HepG2 (cell line): Measurements from ENCODE around the gene TRMT1. TPM values are rescaled to one million over a fixed set of nuclear protein-coding genes. Genes with fewer than 3 reads are reported as not detected.

Source experiments
- ATAC-seq: fragments of 200-7000 bp; cut with Tn5 transposase; 3 replicates; pipeline ENCODE4 v1.9.1; 2020; ENCODE audit warnings: mild to moderate bottlenecking, moderate library complexity
- BruUV-seq: library from RNA; stranded (reverse); fragments of 400-500 nt; replicated peaks from 2 replicates; lab custom pipeline; 2021; lab: Mats Ljungman, UMichigan
- CTCF ChIA-PET: fragments of 300-600 bp; formaldehyde crosslinking; extraction: SDS; loops from one replicate; lab custom pipeline; 2021; ENCODE audit warnings: low total read pairs, inconsistent platforms, low intra/inter-chr PET ratio; lab: Yijun Ruan, JAX
- POLR2A ChIA-PET: fragments of 350-600 bp; sonication (Branson Sonifier 250); formaldehyde crosslinking; loops from one replicate; lab custom pipeline; 2020; ENCODE audit warnings: antibody characterized with exemption, inconsistent platforms; lab: Yijun Ruan, JAX
- DNase-seq: peaks from one replicate; pipeline ENCODE4 v3.0.0-alpha.2; 2015; ENCODE audit warnings: low spot score
- FAIRE-seq: peaks from 3 replicates; lab custom pipeline; 2011; peaks lifted over from hg19 to GRCh38; lab: Jason Lieb, UNC
- H2AFZ ChIP-seq: one replicate; pipeline ENCODE4 v1.6.1; 2011; ENCODE audit warnings: low read length, inconsistent platforms
- H3K27ac ChIP-seq: fragments of 300-600 bp; 3 replicates; pipeline ENCODE4 v1.8.0; 2011; ENCODE audit warnings: mixed run types, mild to moderate bottlenecking, mixed read lengths, low read length, inconsistent platforms; ENCODE audit not compliant: insufficient read depth; ENCODE audit errors: extremely low read length
- H3K27me3 ChIP-seq, 2 experiments: fragments of 200-600 bp in 1 of 2; 2 replicates in 1 of 2; 3 replicates in 1 of 2; pipeline versions ENCODE4 v1.6.0 to v1.8.0; 2011; ENCODE audit warnings: low read length in 2 of 2, mild to moderate bottlenecking in 2 of 2, moderate library complexity in 2 of 2, inconsistent platforms in 1 of 2; ENCODE audit not compliant: insufficient read depth in 2 of 2, control insufficient read depth in 1 of 2
- H3K36me3 ChIP-seq, 2 experiments: fragments of 200-600 bp in 1 of 2; replicated peaks in 1 of 2; 2 replicates in 1 of 2; 3 replicates in 1 of 2; pipeline versions ENCODE4 v1.5.1 to v1.8.0; 2011; ENCODE audit warnings: low read length in 2 of 2, inconsistent platforms in 1 of 2; ENCODE audit not compliant: insufficient read depth in 2 of 2, control insufficient read depth in 1 of 2
- H3K4me1 ChIP-seq: 2 replicates; pipeline ENCODE4 v1.5.1; 2012; ENCODE audit warnings: low read length, inconsistent platforms; ENCODE audit not compliant: insufficient read depth
- H3K4me2 ChIP-seq: 2 replicates; pipeline ENCODE4 v1.6.0; 2011; ENCODE audit warnings: low read depth, low read length, inconsistent platforms
- H3K4me3 ChIP-seq, 3 experiments: fragments of 200-600 bp in 1 of 3; sonication (generic), shearing (Covaris generic) in 1 of 3; replicated peaks in 1 of 3; 2 replicates each; pipeline ENCODE4 v1.5.1; 2011 to 2016; ENCODE audit warnings: low read length in 3 of 3, inconsistent platforms in 2 of 3, low read depth in 2 of 3, mild to moderate bottlenecking in 2 of 3, control low read depth in 1 of 3, mixed read lengths in 1 of 3; ENCODE audit not compliant: insufficient read depth in 1 of 3
- H3K79me2 ChIP-seq: one replicate; pipeline ENCODE4 v1.6.1; 2011; ENCODE audit warnings: low read length, inconsistent platforms; ENCODE audit not compliant: insufficient read depth
- H3K9ac ChIP-seq: 2 replicates; pipeline ENCODE4 v1.6.0; 2011; ENCODE audit warnings: mild to moderate bottlenecking, low read depth, low read length, inconsistent platforms; ENCODE audit not compliant: insufficient read depth
- H3K9me3 ChIP-seq: 2 replicates; pipeline ENCODE4 v1.5.1; 2012; ENCODE audit warnings: mild to moderate bottlenecking, low read length
- H4K20me1 ChIP-seq: 2 replicates; pipeline ENCODE4 v1.6.0; 2011; ENCODE audit warnings: inconsistent platforms, mild to moderate bottlenecking, low read length, moderate library complexity; ENCODE audit not compliant: insufficient read depth
- HOXD1 ChIP-seq: sonication (generic); formaldehyde crosslinking; IDR thresholded peaks from 2 replicates; pipeline ENCODE4 v1.5.0; 2020; ENCODE audit warnings: missing genetic modification reagents
- NR2C2 ChIP-seq: sonication (generic); formaldehyde crosslinking; IDR thresholded peaks from 2 replicates; pipeline ENCODE4 v1.4.0; 2020; ENCODE audit warnings: missing genetic modification reagents, mild to moderate bottlenecking, moderate library complexity, borderline replicate concordance
- WIZ ChIP-seq: sonication (generic); formaldehyde crosslinking; IDR thresholded peaks from 2 replicates; pipeline ENCODE4 v1.5.1; 2020; ENCODE audit warnings: mild to moderate bottlenecking, missing genetic modification reagents
- ZNF121 ChIP-seq: sonication (generic); formaldehyde crosslinking; IDR thresholded peaks from 2 replicates; pipeline ENCODE4 v1.5.0; 2020; ENCODE audit warnings: mild to moderate bottlenecking, missing genetic modification reagents
- ZNF512B ChIP-seq: sonication (generic); formaldehyde crosslinking; IDR thresholded peaks from 2 replicates; pipeline ENCODE4 v1.5.1; 2020; ENCODE audit warnings: missing genetic modification reagents, mild to moderate bottlenecking, borderline replicate concordance
- WGBS: methylation state at CpG from one replicate; pipeline ENCODE4 v1.1.6; 2017; ENCODE audit warnings: low lambda C conversion rate; 5-methylcytosine and 5-hydroxymethylcytosine counted together
- in situ Hi-C: cut with HindIII; loops from 2 replicates; pipeline ENCODE4 v1.10.0; 2017; ENCODE audit warnings: low pct_unique_long_range_greater_than_20kb; ENCODE audit not compliant: extremely low pct_ligation_motif_present
- intact Hi-C: fragments of 100-400 bp; cut with micrococcal nuclease; formaldehyde crosslinking; loops from one replicate; pipeline ENCODE4 v1.10.0; 2022; ENCODE audit not compliant: unreplicated experiment
- polyA plus RNA-seq, 8 experiments: library from polyadenylated mRNA; depleted of rRNA in 3 of 8; stranded (reverse) in 7 of 8; unstranded in 1 of 8; fragments of >200 nt; fragmentation: Illumina TruSeq in 4 of 8; extraction: Trizol in 4 of 8; gene quantifications; 2 replicates each; pipeline versions ENCODE4 v1.2.1 to v1.2.3, GENCODE V29; 2011 to 2016; ENCODE audit warnings: low read depth in 4 of 8, missing spikeins in 1 of 8, mixed read lengths in 1 of 8; ENCODE audit not compliant: insufficient read depth in 1 of 8
- total RNA-seq, 5 experiments: library from RNA; depleted of rRNA; stranded (reverse); fragments of >200 nt; fragmentation: Illumina TruSeq; extraction: Trizol; gene quantifications; 2 replicates each; pipeline ENCODE4 v1.2.3, GENCODE V29; 2016; ENCODE audit warnings: low read depth in 1 of 5
- TF ChIP-seq, protein P1 (sequence below): sonication (generic); formaldehyde crosslinking; IDR thresholded peaks from 2 replicates; pipeline ENCODE4 v1.5.0; 2020; ENCODE audit warnings: mild to moderate bottlenecking, missing genetic modification reagents

TRMT1 gene
- total and polyA plus RNA-seq, 2 of the 13 experiments (the other 11 are each of a cell fraction or from before 2014, with no cell fraction given) = 35.5 to 44.1 TPM

GRCh38 chr19:13159713-13160112, 43.2 kb upstream of the TRMT1 start (continued):
- TF ChIP-seq, protein P1, sequence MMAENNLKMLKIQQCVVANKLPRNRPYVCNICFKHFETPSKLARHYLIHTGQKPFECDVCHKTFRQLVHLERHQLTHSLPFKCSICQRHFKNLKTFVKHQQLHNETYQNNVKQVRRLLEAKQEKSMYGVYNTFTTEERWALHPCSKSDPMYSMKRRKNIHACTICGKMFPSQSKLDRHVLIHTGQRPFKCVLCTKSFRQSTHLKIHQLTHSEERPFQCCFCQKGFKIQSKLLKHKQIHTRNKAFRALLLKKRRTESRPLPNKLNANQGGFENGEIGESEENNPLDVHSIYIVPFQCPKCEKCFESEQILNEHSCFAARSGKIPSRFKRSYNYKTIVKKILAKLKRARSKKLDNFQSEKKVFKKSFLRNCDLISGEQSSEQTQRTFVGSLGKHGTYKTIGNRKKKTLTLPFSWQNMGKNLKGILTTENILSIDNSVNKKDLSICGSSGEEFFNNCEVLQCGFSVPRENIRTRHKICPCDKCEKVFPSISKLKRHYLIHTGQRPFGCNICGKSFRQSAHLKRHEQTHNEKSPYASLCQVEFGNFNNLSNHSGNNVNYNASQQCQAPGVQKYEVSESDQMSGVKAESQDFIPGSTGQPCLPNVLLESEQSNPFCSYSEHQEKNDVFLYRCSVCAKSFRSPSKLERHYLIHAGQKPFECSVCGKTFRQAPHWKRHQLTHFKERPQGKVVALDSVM (CRISPR knock-in tag) = peak; percentile 77
- TF ChIP-seq NR2C2 (CRISPR knock-in tag) (no peak), ZNF121 (CRISPR knock-in tag) (peak; percentile 81)

DNA sequence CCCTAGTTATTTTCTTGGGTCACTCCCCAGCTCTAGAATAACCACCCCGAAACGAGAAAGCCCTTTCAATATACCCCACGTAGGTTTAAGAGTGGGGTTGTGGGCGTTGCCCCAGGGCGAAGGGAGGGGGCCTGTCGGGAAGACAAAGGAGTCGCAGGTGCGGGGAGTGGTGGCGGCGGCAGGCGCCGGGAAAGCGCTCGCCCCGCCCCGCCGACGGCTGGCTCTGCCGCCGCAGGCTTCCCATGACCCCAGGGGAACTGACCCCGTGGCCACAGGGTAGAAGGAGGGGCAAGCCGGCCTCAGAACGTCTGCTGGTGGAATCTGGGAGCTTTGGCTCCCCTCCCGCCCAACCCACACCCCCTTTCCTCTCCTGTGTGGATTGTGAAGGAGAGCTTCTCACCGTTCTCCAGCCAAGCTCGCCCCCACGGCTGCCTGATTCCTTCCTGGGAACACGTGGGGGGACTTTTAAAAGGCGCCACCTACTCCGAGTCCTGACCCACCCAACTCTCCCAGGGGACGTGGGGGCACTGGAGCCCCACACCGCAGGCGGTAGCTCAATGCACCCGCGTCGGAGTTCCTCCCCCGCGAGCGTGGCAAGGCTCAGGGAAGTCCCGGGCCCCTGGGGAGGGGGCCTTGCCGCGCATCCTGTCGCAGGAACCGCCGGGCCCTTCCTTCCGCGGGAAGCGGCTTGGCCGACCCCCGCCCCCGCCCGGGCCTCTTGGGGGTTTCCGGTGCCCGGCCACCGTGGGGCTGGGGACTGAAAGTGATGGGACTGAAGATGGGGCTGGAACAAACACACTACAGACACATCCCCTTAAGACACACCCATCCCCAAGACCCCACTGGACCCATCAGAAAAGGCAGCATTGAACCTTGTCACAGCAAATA, 39.2 kb upstream of the TRMT1 start:
- BruUV-seq = no TSS peak
- no peaks in the 10 kb centered on the region for H3K36me3 ChIP-seq
- peak overlapping the region; percentile 96 for H3K4me2 ChIP-seq
- H2AFZ ChIP-seq = no peak overlapping the region
- FAIRE-seq (peak; percentile 12), ATAC-seq (peak; percentile 48), DNase-seq (peak; percentile 69)
- H3K27ac ChIP-seq = peak overlapping the region; percentile 95
- in situ Hi-C loops (no loop called here), intact Hi-C loops (no loop called here)
- H3K79me2 ChIP-seq = peaks cover 35% of the 10 kb centered on the region
- peaks cover 32% of the 10 kb centered on the region for H3K4me1 ChIP-seq
- ChIA-PET CTCF (no interaction called here), POLR2A (interaction anchor here (0.5 to 3.0 kb wide), 15 partner anchors 8 to 786 kb away, joined by 3 to 63 read pairs (median 5); partner anchors contain the start of gene NACC1)
- H3K9ac ChIP-seq = peak overlapping the region; percentile 94
- H3K4me3 ChIP-seq = peak overlapping the region; percentile 57 to 91 (median 74)
- H3K27me3 ChIP-seq = no peaks in the 10 kb centered on the region; a peak in 1 of 5 replicates
- 0% methylated on average over 5 of the region's 55 CpGs for WGBS
- peaks cover 3% of the 10 kb centered on the region; the same call in 1 of the 2 replicates for H4K20me1 ChIP-seq
- H3K9me3 ChIP-seq = no peaks in the 10 kb centered on the region
- TF ChIP-seq ZNF512B (CRISPR knock-in tag) = no peak
- no peak for TF ChIP-seq WIZ (CRISPR knock-in tag)
- TF ChIP-seq HOXD1 (CRISPR knock-in tag) = no peak
